ENCODE measurements around the gene FRMD7.

FRMD7 gene

GRCh38 chrX:132034648-132035047 is 93.2 kb downstream of the FRMD7 start:
- DNase-seq (ENCODE audit: low read depth): no peak

GRCh38 chrX:132033166-132033565 is 94.7 kb downstream of the FRMD7 start:
- DNase-seq (ENCODE audit: low read depth): no peak

GRCh38 chrX:132031867-132032266 is 96.0 kb downstream of the FRMD7 start:
- no peak for DNase-seq (ENCODE audit: low read depth)

- DNase-seq (ENCODE audit: low read depth): no peak
Measured at GRCh38 chrX:132030264-132030663, 97.6 kb downstream of the FRMD7 start.

Data from T follicular helper cell (primary cell).